HEK293 (cell line): Measurements from ENCODE around the gene RANBP10.

ENCODE experiments used
- CTCF ChIA-PET: fragments of 350-600 bp; formaldehyde crosslinking; extraction: SDS; loops from one replicate; lab custom pipeline; 2021; ENCODE audit warnings: antibody characterized with exemption; lab: Yijun Ruan, JAX
- POLR2A ChIA-PET: fragments of 300-600 bp; formaldehyde crosslinking; extraction: SDS; loops from one replicate; lab custom pipeline; 2020; ENCODE audit warnings: antibody characterized with exemption, inconsistent platforms; lab: Yijun Ruan, JAX
- H3K27ac ChIP-seq: fragments of 200-500 bp; sonication (Bioruptor generic); 2 replicates; pipeline ENCODE4 v1.5.1; 2014; ENCODE audit warnings: low read depth, low read length, control low read depth, inconsistent platforms; ENCODE audit errors: extremely low read depth
- H3K36me3 ChIP-seq, 2 experiments: fragments of 200-500 bp in 1 of 2; sonication (Bioruptor generic) in 1 of 2; 1 replicate in 1 of 2; 2 replicates in 1 of 2; pipeline ENCODE4 v1.5.1; 2014 to 2017; ENCODE audit warnings: inconsistent platforms in 2 of 2, low read length in 2 of 2; ENCODE audit not compliant: control insufficient read depth in 2 of 2, insufficient read depth in 1 of 2
- H3K4me1 ChIP-seq: fragments of 200-500 bp; sonication (Bioruptor generic); 2 replicates; pipeline ENCODE4 v1.5.1; 2014; ENCODE audit warnings: mild to moderate bottlenecking, low read length, inconsistent platforms; ENCODE audit not compliant: control insufficient read depth, insufficient read depth
- H3K4me3 ChIP-seq: 2 replicates; pipeline ENCODE4 v1.5.1; 2011; ENCODE audit warnings: low read depth, mild to moderate bottlenecking, control low read depth, low read length, moderate library complexity
- H3K9me3 ChIP-seq: fragments of 200-500 bp; sonication (Bioruptor generic); 2 replicates; pipeline ENCODE4 v1.5.1; 2014; ENCODE audit warnings: low read depth, low read length, inconsistent platforms; ENCODE audit not compliant: control insufficient read depth, insufficient read depth
- GLI2 ChIP-seq: fragments of 450-650 bp; formaldehyde crosslinking; IDR thresholded peaks from 2 replicates; pipeline ENCODE4; 2017; ENCODE audit warnings: missing biosample characterization, missing genetic modification characterization, low read depth, borderline replicate concordance
- GLIS1 ChIP-seq: fragments of 450-650 bp; formaldehyde crosslinking; IDR thresholded peaks from 2 replicates; pipeline ENCODE4 v1.5.1; 2016; ENCODE audit warnings: missing biosample characterization, missing genetic modification characterization
- KLF16 ChIP-seq: fragments of 450-650 bp; formaldehyde crosslinking; IDR thresholded peaks from 2 replicates; pipeline ENCODE4 v1.5.1; 2017; ENCODE audit warnings: missing biosample characterization, missing genetic modification characterization
- SCRT2 ChIP-seq: fragments of 450-650 bp; formaldehyde crosslinking; IDR thresholded peaks from 2 replicates; pipeline ENCODE4 v1.5.1; 2016; ENCODE audit warnings: missing biosample characterization, missing genetic modification characterization
- ZNF121 ChIP-seq: fragments of 450-650 bp; formaldehyde crosslinking; IDR thresholded peaks from 2 replicates; pipeline ENCODE4 v1.5.1; 2016; ENCODE audit warnings: missing biosample characterization, missing genetic modification characterization
- ZNF138 ChIP-seq: fragments of 450-650 bp; formaldehyde crosslinking; IDR thresholded peaks from 2 replicates; pipeline ENCODE4 v1.5.1; 2016; ENCODE audit warnings: missing biosample characterization, missing genetic modification characterization, borderline replicate concordance
- ZNF248 ChIP-seq: fragments of 450-650 bp; formaldehyde crosslinking; IDR thresholded peaks from 2 replicates; pipeline ENCODE4 v1.5.1; 2017; ENCODE audit warnings: missing biosample characterization, missing genetic modification characterization
- ZNF366 ChIP-seq: fragments of 450-650 bp; formaldehyde crosslinking; conservative IDR thresholded peaks from 2 replicates; pipeline ENCODE4 v1.5.1; 2016; ENCODE audit warnings: missing biosample characterization, missing genetic modification characterization
- ZNF473 ChIP-seq: fragments of 450-650 bp; formaldehyde crosslinking; IDR thresholded peaks from 2 replicates; pipeline ENCODE4 v1.5.1; 2017; ENCODE audit warnings: missing biosample characterization, missing genetic modification characterization
- ZNF549 ChIP-seq: fragments of 450-650 bp; IDR thresholded peaks from 2 replicates; pipeline ENCODE4 v1.5.1; 2018; ENCODE audit warnings: missing biosample characterization, missing genetic modification characterization, mild to moderate bottlenecking, inconsistent platforms, moderate library complexity
- ZNF571 ChIP-seq: fragments of 450-650 bp; formaldehyde crosslinking; IDR thresholded peaks from 2 replicates; pipeline ENCODE4 v1.5.0; 2017; ENCODE audit warnings: missing biosample characterization, missing genetic modification characterization
- ZNF596 ChIP-seq: fragments of 450-650 bp; IDR thresholded peaks from 2 replicates; pipeline ENCODE4 v1.5.0; 2018; ENCODE audit warnings: missing biosample characterization, mild to moderate bottlenecking, missing genetic modification characterization, moderate library complexity
- ZNF658 ChIP-seq: fragments of 450-650 bp; formaldehyde crosslinking; IDR thresholded peaks from 2 replicates; pipeline ENCODE4; 2016; ENCODE audit warnings: missing biosample characterization, missing genetic modification characterization
- ZNF791 ChIP-seq: fragments of 450-650 bp; formaldehyde crosslinking; IDR thresholded peaks from 2 replicates; pipeline ENCODE4 v1.5.1; 2016; ENCODE audit warnings: missing biosample characterization, missing genetic modification characterization
- TF ChIP-seq, protein P1 (sequence below): fragments of 450-650 bp; formaldehyde crosslinking; IDR thresholded peaks from 2 replicates; pipeline ENCODE4 v1.5.1; 2016; ENCODE audit warnings: missing biosample characterization, missing genetic modification characterization
- TF ChIP-seq, protein P2 (sequence below): fragments of 450-650 bp; formaldehyde crosslinking; IDR thresholded peaks from 2 replicates; pipeline ENCODE4 v1.5.1; 2016; ENCODE audit warnings: missing biosample characterization, missing genetic modification characterization
- TF ChIP-seq, protein P3 (sequence below): fragments of 450-650 bp; formaldehyde crosslinking; IDR thresholded peaks from 2 replicates; pipeline ENCODE4; 2016; ENCODE audit warnings: missing biosample characterization, missing genetic modification characterization
- TF ChIP-seq, protein P4 (sequence below): fragments of 450-650 bp; formaldehyde crosslinking; IDR thresholded peaks from 2 replicates; pipeline ENCODE4 v1.5.1; 2016; ENCODE audit warnings: missing biosample characterization, missing genetic modification characterization
- TF ChIP-seq, protein P5 (sequence below): fragments of 450-650 bp; formaldehyde crosslinking; IDR thresholded peaks from 2 replicates; pipeline ENCODE4 v1.5.1; 2016; ENCODE audit warnings: missing biosample characterization, missing genetic modification characterization
- TF ChIP-seq, protein P6 (sequence below): fragments of 450-650 bp; formaldehyde crosslinking; IDR thresholded peaks from 2 replicates; pipeline ENCODE4 v1.5.1; 2016; ENCODE audit warnings: missing biosample characterization, missing genetic modification characterization, low read depth
- TF ChIP-seq, protein P7 (sequence below): fragments of 450-650 bp; formaldehyde crosslinking; conservative IDR thresholded peaks from 2 replicates; pipeline ENCODE4 v1.5.1; 2016; ENCODE audit warnings: low read depth, missing biosample characterization, missing genetic modification characterization

Gene RANBP10

DNA sequence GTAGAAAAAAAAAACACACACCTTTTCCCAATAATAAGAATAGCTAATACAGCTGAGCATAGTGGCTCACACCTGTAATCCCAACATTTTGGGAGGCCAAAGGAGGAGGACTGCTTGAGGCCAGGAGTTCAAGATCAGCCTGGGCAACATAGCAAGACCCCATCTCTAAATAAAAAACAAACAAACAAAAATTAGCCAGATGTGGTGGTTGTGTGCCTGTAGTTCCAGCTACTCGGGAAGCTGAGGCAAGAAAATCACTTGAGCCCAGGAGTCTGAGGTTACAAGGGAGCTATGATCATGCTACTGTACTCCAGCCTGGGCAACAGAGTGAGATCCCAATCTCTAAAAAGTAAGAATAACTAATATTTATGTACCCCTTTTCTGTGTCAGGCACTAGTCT lies 44.4 kb downstream of the RANBP10 start:
- no peaks in the 10 kb centered on the region for H3K4me1 ChIP-seq
- no peaks in the 10 kb centered on the region for H3K9me3 ChIP-seq
- ChIA-PET CTCF (interaction anchor here (1.4 kb wide), 1 partner anchor 55 kb away, joined by 3 read pairs; no protein-coding TSS in a partner anchor), POLR2A (no interaction called here)
- no peak overlapping the region for H3K4me3 ChIP-seq
- peaks cover 0 to 17% of the 10 kb centered on the region in 2 experiments; a peak in 2 of 3 replicates for H3K36me3 ChIP-seq
- TF ChIP-seq ZNF121 (tag by site-specific recombination) (peak; percentile 96), KLF16 (tag by site-specific recombination) (no peak), ZNF248 (no peak), ZNF549 (tag by site-specific recombination) (no peak)
- TF ChIP-seq, protein P1, sequence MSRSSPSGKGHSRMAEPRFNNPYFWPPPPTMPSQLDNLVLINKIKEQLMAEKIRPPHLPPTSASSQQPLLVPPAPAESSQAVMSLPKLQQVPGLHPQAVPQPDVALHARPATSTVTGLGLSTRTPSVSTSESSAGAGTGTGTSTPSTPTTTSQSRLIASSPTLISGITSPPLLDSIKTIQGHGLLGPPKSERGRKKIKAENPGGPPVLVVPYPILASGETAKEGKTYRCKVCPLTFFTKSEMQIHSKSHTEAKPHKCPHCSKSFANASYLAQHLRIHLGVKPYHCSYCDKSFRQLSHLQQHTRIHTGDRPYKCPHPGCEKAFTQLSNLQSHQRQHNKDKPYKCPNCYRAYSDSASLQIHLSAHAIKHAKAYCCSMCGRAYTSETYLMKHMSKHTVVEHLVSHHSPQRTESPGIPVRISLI (tag by site-specific recombination): no peak
- TF ChIP-seq, protein P2, sequence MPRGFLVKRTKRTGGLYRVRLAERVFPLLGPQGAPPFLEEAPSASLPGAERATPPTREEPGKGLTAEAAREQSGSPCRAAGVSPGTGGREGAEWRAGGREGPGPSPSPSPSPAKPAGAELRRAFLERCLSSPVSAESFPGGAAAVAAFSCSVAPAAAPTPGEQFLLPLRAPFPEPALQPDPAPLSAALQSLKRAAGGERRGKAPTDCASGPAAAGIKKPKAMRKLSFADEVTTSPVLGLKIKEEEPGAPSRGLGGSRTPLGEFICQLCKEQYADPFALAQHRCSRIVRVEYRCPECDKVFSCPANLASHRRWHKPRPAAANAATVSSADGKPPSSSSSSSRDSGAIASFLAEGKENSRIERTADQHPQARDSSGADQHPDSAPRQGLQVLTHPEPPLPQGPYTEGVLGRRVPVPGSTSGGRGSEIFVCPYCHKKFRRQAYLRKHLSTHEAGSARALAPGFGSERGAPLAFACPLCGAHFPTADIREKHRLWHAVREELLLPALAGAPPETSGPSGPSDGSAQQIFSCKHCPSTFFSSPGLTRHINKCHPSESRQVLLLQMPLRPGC: no peak
- TF ChIP-seq, protein P3, sequence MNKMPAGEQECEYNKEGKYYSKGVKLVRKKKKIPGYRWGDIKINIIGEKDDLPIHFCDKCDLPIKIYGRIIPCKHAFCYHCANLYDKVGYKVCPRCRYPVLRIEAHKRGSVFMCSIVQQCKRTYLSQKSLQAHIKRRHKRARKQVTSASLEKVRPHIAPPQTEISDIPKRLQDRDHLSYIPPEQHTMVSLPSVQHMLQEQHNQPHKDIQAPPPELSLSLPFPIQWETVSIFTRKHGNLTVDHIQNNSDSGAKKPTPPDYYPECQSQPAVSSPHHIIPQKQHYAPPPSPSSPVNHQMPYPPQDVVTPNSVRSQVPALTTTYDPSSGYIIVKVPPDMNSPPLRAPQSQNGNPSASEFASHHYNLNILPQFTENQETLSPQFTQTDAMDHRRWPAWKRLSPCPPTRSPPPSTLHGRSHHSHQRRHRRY: no peak
- TF ChIP-seq, all 188 proteins: peak for 1
- no peak overlapping the region for H3K27ac ChIP-seq

DNA sequence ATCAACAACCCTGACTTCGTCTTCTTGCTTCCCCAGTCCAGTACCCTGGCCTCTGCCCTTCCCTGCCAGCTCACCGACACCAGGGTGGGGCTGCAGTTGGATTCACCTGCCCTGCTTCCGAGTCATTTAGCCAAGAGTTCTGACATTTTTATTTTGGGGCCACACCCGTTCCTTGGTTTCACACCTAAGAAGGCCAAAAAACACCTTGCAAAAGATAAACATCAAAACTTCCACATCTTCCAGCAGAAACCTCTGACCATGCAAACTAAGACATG lies 45.5 kb downstream of the RANBP10 start:
- CTCF ChIA-PET: interaction anchor here (1.1 to 1.2 kb wide), 2 partner anchors 8 to 55 kb away, joined by 3 to 7 read pairs; no protein-coding TSS in a partner anchor
- Histone ChIP-seq H3K4me3 (no peak overlapping the region), H3K36me3 (peaks cover 0 to 17% of the 10 kb centered on the region in 2 experiments; a peak in 2 of 3 replicates), H3K4me1 (no peaks in the 10 kb centered on the region), H3K9me3 (no peaks in the 10 kb centered on the region), H3K27ac (no peak overlapping the region)
- POLR2A ChIA-PET: no interaction called here
- TF ChIP-seq, protein P4, sequence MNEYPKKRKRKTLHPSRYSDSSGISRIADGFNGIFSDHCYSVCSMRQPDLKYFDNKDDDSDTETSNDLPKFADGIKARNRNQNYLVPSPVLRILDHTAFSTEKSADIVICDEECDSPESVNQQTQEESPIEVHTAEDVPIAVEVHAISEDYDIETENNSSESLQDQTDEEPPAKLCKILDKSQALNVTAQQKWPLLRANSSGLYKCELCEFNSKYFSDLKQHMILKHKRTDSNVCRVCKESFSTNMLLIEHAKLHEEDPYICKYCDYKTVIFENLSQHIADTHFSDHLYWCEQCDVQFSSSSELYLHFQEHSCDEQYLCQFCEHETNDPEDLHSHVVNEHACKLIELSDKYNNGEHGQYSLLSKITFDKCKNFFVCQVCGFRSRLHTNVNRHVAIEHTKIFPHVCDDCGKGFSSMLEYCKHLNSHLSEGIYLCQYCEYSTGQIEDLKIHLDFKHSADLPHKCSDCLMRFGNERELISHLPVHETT (tag by site-specific recombination): no peak
- TF ChIP-seq ZNF366 (tag by site-specific recombination) (no peak), ZNF791 (tag by site-specific recombination) (no peak), ZNF658 (no peak), GLIS1 (tag by site-specific recombination) (no peak), ZNF596 (tag by site-specific recombination) (no peak), ZNF473 (tag by site-specific recombination) (no peak), SCRT2 (tag by site-specific recombination) (no peak), GLI2 (no peak), ZNF571 (no peak), ZNF138 (tag by site-specific recombination) (no peak)
- TF ChIP-seq, protein P5, sequence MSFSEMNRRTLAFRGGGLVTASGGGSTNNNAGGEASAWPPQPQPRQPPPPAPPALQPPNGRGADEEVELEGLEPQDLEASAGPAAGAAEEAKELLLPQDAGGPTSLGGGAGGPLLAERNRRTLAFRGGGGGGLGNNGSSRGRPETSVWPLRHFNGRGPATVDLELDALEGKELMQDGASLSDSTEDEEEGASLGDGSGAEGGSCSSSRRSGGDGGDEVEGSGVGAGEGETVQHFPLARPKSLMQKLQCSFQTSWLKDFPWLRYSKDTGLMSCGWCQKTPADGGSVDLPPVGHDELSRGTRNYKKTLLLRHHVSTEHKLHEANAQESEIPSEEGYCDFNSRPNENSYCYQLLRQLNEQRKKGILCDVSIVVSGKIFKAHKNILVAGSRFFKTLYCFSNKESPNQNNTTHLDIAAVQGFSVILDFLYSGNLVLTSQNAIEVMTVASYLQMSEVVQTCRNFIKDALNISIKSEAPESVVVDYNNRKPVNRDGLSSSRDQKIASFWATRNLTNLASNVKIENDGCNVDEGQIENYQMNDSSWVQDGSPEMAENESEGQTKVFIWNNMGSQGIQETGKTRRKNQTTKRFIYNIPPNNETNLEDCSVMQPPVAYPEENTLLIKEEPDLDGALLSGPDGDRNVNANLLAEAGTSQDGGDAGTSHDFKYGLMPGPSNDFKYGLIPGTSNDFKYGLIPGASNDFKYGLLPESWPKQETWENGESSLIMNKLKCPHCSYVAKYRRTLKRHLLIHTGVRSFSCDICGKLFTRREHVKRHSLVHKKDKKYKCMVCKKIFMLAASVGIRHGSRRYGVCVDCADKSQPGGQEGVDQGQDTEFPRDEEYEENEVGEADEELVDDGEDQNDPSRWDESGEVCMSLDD (tag by site-specific recombination): no peak
- TF ChIP-seq, protein P6, sequence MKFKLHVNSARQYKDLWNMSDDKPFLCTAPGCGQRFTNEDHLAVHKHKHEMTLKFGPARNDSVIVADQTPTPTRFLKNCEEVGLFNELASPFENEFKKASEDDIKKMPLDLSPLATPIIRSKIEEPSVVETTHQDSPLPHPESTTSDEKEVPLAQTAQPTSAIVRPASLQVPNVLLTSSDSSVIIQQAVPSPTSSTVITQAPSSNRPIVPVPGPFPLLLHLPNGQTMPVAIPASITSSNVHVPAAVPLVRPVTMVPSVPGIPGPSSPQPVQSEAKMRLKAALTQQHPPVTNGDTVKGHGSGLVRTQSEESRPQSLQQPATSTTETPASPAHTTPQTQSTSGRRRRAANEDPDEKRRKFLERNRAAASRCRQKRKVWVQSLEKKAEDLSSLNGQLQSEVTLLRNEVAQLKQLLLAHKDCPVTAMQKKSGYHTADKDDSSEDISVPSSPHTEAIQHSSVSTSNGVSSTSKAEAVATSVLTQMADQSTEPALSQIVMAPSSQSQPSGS (tag by site-specific recombination): no peak
- TF ChIP-seq, protein P7, sequence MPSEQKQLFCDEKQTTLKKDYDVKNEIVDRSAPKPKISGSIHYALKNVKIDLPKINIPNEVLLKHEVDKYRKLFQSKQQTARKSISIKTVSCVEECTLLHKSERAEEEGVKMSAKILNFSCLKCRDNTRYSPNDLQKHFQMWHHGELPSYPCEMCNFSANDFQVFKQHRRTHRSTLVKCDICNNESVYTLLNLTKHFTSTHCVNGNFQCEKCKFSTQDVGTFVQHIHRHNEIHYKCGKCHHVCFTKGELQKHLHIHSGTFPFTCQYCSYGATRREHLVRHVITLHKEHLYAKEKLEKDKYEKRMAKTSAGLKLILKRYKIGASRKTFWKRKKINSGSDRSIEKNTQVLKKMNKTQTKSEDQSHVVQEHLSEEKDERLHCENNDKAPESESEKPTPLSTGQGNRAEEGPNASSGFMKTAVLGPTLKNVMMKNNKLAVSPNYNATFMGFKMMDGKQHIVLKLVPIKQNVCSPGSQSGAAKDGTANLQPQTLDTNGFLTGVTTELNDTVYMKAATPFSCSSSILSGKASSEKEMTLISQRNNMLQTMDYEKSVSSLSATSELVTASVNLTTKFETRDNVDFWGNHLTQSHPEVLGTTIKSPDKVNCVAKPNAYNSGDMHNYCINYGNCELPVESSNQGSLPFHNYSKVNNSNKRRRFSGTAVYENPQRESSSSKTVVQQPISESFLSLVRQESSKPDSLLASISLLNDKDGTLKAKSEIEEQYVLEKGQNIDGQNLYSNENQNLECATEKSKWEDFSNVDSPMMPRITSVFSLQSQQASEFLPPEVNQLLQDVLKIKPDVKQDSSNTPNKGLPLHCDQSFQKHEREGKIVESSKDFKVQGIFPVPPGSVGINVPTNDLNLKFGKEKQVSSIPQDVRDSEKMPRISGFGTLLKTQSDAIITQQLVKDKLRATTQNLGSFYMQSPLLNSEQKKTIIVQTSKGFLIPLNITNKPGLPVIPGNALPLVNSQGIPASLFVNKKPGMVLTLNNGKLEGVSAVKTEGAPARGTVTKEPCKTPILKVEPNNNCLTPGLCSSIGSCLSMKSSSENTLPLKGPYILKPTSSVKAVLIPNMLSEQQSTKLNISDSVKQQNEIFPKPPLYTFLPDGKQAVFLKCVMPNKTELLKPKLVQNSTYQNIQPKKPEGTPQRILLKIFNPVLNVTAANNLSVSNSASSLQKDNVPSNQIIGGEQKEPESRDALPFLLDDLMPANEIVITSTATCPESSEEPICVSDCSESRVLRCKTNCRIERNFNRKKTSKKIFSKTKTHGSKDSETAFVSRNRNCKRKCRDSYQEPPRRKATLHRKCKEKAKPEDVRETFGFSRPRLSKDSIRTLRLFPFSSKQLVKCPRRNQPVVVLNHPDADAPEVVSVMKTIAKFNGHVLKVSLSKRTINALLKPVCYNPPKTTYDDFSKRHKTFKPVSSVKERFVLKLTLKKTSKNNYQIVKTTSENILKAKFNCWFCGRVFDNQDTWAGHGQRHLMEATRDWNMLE (tag by site-specific recombination): no peak
